ACC112 (cell line): ENCODE measurements around the gene FOXD1.
"Not testable (repeated sequence)": the region's sequence is repeated elsewhere in the genome, so short reads cannot be mapped to it uniquely, and the experiment has no call there.

Experiments
- H2AFZ ChIP-seq: fragments of 200-600 bp; sonication (generic); one replicate; pipeline ENCODE4 v1.6.0; 2017; ENCODE audit warnings: antibody characterized with exemption, low read length; ENCODE audit not compliant: unreplicated experiment
- H3K27ac ChIP-seq: fragments of 200-600 bp; sonication (generic); 2 replicates; pipeline ENCODE4 v1.5.1; 2014; ENCODE audit warnings: low read depth, mild to moderate bottlenecking, antibody characterized with exemption, low read length, moderate library complexity
- H3K27me3 ChIP-seq: fragments of 200-600 bp; sonication (generic); 2 replicates; pipeline ENCODE4 v1.6.1; 2014; ENCODE audit warnings: mild to moderate bottlenecking, antibody characterized with exemption, low read length, moderate library complexity, mixed read lengths; ENCODE audit not compliant: insufficient read depth
- H3K36me3 ChIP-seq: fragments of 200-600 bp; sonication (generic); 2 replicates; pipeline ENCODE4 v1.6.1; 2016; ENCODE audit warnings: mild to moderate bottlenecking, antibody characterized with exemption, low read length, moderate library complexity, mixed read lengths; ENCODE audit not compliant: insufficient read depth
- H3K4me1 ChIP-seq: fragments of 200-600 bp; sonication (generic); one replicate; pipeline ENCODE4 v1.6.1; 2016; ENCODE audit warnings: low read length, mixed read lengths; ENCODE audit not compliant: insufficient read depth, unreplicated experiment, control insufficient read depth
- H3K4me3 ChIP-seq: fragments of 200-600 bp; sonication (generic); 2 replicates; pipeline ENCODE4 v1.5.1; 2014; ENCODE audit warnings: mild to moderate bottlenecking, low read depth, low read length
- H3K79me2 ChIP-seq: fragments of 200-600 bp; sonication (generic); one replicate; pipeline ENCODE4 v1.6.0; 2016; ENCODE audit warnings: low read length; ENCODE audit not compliant: control insufficient read depth, unreplicated experiment, insufficient read depth

The FOXD1 gene

DNA sequence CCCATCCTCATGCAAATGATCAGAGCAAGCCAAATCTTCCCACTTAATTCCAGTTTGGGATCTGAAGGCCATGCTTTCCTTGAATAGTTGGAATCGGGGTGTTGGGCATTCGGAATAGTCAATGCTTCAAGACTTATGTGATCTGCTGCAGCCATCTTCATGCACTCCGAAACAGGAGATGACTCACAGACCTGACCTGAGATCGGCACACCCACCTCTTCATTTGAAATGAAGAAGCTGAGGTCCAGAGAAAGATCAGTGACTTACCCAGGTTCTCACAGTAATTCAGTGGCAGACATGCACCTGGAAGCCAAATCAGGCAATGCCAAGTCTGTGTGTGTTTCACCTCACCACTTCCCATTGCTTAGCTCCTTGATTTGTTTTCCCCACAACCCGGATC, 33.0 kb downstream of the FOXD1 start:
- H3K27me3 ChIP-seq: no peaks in the 10 kb centered on the region
- H3K36me3 ChIP-seq: no peaks in the 10 kb centered on the region
- peaks cover 31% of the 10 kb centered on the region for H3K4me1 ChIP-seq
- H3K4me3 ChIP-seq: no peak overlapping the region
- H3K27ac ChIP-seq: no peak overlapping the region
- H3K79me2 ChIP-seq: no peaks in the 10 kb centered on the region
- H2AFZ ChIP-seq: no peak overlapping the region

- H3K4me3 ChIP-seq: no peak overlapping the region
- no peak overlapping the region for H2AFZ ChIP-seq
- peaks cover 27% of the 10 kb centered on the region for H3K4me1 ChIP-seq
- no peaks in the 10 kb centered on the region for H3K79me2 ChIP-seq
- H3K27me3 ChIP-seq: no peaks in the 10 kb centered on the region
- no peaks in the 10 kb centered on the region for H3K36me3 ChIP-seq
- no peak overlapping the region for H3K27ac ChIP-seq
These were observed 33.4 kb downstream of the FOXD1 start for GRCh38 chr5:73415171-73415570.

- Histone ChIP-seq H3K36me3 (no peaks in the 10 kb centered on the region), H3K27me3 (no peaks in the 10 kb centered on the region), H3K27ac (peak overlapping the region; percentile 44), H2AFZ (no peak overlapping the region), H3K79me2 (no peaks in the 10 kb centered on the region), H3K4me3 (no peak overlapping the region), H3K4me1 (peaks cover 23% of the 10 kb centered on the region)
These were observed 36.0 kb downstream of the FOXD1 start for GRCh38 chr5:73412597-73412988.

DNA sequence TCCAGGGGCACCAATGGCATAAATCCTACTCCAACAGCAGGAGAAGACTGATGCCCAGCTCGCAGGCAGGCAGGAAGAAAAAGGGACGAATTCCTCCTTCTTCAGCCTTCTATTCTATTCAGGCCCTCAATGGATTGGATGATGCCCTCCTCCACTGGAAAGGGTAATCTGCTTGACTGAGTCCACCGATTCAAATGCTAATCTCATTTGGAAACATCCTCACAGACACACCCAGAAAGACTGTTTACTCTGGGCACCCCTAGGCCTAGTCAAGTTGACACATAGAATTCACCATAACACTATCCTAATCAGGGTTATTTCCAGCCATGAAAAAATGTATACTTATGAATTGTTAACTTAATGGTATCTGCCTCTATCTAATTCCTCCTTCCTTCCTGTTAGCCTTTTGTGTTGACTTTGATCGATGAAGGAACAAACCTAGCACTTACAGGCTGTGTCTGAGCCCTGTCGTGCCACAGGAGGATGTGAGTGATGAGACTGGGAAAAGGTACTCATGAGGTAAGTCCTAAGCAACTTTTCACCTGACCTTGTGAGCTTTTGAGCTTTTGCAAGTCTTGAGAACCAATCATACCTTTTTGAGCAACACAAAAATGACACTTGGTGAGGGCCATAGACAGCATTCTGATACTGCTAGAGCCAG, 36.5 kb downstream of the FOXD1 start:
- no peak overlapping the region for H2AFZ ChIP-seq
- no peak overlapping the region; the same call in 1 of the 2 replicates for H3K27ac ChIP-seq
- H3K4me3 ChIP-seq: no peak overlapping the region

GRCh38 chr5:73409927-73410326, 38.6 kb downstream of the FOXD1 start:
- not testable (repeated sequence) for H3K27me3 ChIP-seq, H3K27ac ChIP-seq, H3K4me3 ChIP-seq, H2AFZ ChIP-seq, H3K36me3 ChIP-seq, H3K79me2 ChIP-seq
- H3K4me1 ChIP-seq: peaks cover 19% of the 10 kb centered on the region

More for the DNA sequence above, 36.5 kb downstream of the FOXD1 start:
- peaks cover 19% of the 10 kb centered on the region for H3K4me1 ChIP-seq
- no peaks in the 10 kb centered on the region for H3K36me3 ChIP-seq
- H3K79me2 ChIP-seq: no peaks in the 10 kb centered on the region
- H3K27me3 ChIP-seq: no peaks in the 10 kb centered on the region

DNA sequence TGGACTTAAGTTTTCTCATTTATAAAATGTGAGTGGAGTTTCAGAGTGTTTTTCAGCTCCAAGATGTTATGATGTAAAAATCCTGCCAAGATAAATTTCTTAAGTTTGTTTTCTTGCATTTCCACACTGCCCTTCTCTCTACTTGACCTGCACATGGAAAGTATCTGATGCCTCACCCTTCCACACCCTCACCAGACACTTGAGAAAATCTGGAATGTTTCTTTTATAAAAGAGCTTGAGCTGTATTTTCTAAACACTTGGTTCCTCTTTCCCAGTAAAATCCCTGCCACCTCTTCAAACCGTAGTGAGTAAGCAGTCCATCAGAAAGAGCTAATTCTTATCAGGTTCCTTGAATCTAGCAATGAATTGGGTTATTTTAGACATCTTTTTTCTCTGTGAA, 42.9 kb downstream of the FOXD1 start:
- Histone ChIP-seq H3K4me3 (no peak overlapping the region), H3K36me3 (no peaks in the 10 kb centered on the region), H3K27me3 (no peaks in the 10 kb centered on the region), H2AFZ (no peak overlapping the region), H3K4me1 (peaks cover 2% of the 10 kb centered on the region), H3K79me2 (no peaks in the 10 kb centered on the region), H3K27ac (no peak overlapping the region)

DNA sequence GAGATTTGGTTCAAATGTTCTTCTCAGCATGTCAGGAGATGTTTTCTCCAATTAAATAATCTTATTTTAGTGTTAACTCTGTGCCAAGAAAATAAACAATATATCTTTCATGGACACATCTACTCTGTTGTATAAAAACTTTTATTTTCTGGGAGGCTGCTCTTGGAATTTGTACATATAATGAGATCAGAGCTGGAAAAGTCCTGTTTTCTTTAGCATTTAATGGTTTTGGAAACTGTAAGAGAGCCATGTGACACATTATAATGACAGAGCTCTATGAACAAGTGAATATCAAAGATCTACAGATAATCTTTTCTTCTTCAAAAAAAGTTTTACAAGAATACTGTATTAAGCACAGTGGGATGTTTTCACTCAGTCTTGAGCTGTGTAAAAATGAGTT, 48.8 kb downstream of the FOXD1 start:
- no peaks in the 10 kb centered on the region for H3K27me3 ChIP-seq
- no peak overlapping the region for H3K27ac ChIP-seq
- H2AFZ ChIP-seq: no peak overlapping the region
- no peaks in the 10 kb centered on the region for H3K79me2 ChIP-seq
- H3K36me3 ChIP-seq: no peaks in the 10 kb centered on the region
- H3K4me1 ChIP-seq: no peaks in the 10 kb centered on the region
- no peak overlapping the region for H3K4me3 ChIP-seq
